B cell (primary cell): ENCODE data around the gene ILDR2. TPM values are rescaled to one million over a fixed set of nuclear protein-coding genes. Genes with fewer than 3 reads are reported as not detected.

Source experiments
- ATAC-seq: fragments of 200-7000 bp; cut with Tn5 transposase; one replicate; pipeline ENCODE4 v1.10.0; 2021; ENCODE audit warnings: low read depth, mild to moderate bottlenecking, moderate number of reproducible peaks, moderate library complexity
- CTCF ChIA-PET: fragments of 350-600 bp; sonication (Branson Sonifier 250); formaldehyde crosslinking; loops from one replicate; lab custom pipeline; 2021; ENCODE audit warnings: antibody characterized with exemption, inconsistent platforms; lab: Charles Lee
- POLR2A ChIA-PET: fragments of 350-600 bp; sonication (Branson Sonifier 250); formaldehyde crosslinking; loops from one replicate; lab custom pipeline; 2021; ENCODE audit warnings: antibody characterized with exemption; lab: Charles Lee
- DNase-seq: peaks from one replicate; pipeline ENCODE4 v3.0.0; 2013
- H2AFZ ChIP-seq: 2 replicates; pipeline ENCODE4 v1.6.1; 2012; ENCODE audit warnings: mild to moderate bottlenecking, low read depth, low read length; ENCODE audit not compliant: insufficient read depth, poor library complexity, severe bottlenecking
- H3K27ac ChIP-seq, 2 donors: 1 replicate in 1 of 2; 2 replicates in 1 of 2; pipeline ENCODE4 v1.5.1; 2012 to 2013; ENCODE audit warnings: low read length in 2 of 2, mild to moderate bottlenecking in 2 of 2, moderate library complexity in 1 of 2
- H3K27me3 ChIP-seq, 4 experiments: fragments of 200-600 bp in 1 of 4; sonication (generic) in 1 of 4; replicated peaks in 1 of 4; 1 replicate in 2 of 4; 2 replicates in 2 of 4; pipeline versions ENCODE4 v1.6.1 to v1.7.0; 2013 to 2016; ENCODE audit warnings: low read length in 3 of 4, mild to moderate bottlenecking in 2 of 4, mixed read lengths in 1 of 4, moderate library complexity in 1 of 4; ENCODE audit not compliant: insufficient read depth in 4 of 4, control insufficient read depth in 3 of 4; ENCODE audit errors: control extremely low read depth in 1 of 4
- H3K36me3 ChIP-seq, 2 experiments: replicated peaks in 1 of 2; 1 replicate in 1 of 2; 2 replicates in 1 of 2; pipeline versions ENCODE4 v1.6.1 to v1.7.1; 2013; ENCODE audit warnings: low read length in 1 of 2; ENCODE audit not compliant: insufficient read depth in 2 of 2, control insufficient read depth in 1 of 2; ENCODE audit errors: control extremely low read depth in 1 of 2, extremely low read depth in 1 of 2
- H3K4me1 ChIP-seq, 2 donors: fragments of 200-600 bp in 1 of 2; sonication (generic) in 1 of 2; 1 replicate in 1 of 2; 2 replicates in 1 of 2; pipeline versions ENCODE4 v1.5.1 to v1.6.1; 2013 to 2017; ENCODE audit warnings: low read length in 2 of 2; ENCODE audit not compliant: control insufficient read depth in 2 of 2, insufficient read depth in 2 of 2
- H3K4me2 ChIP-seq: replicated peaks from 2 replicates; pipeline ENCODE3; 2012; ENCODE audit warnings: mild to moderate bottlenecking, low read depth, low read length; ENCODE audit not compliant: poor library complexity, severe bottlenecking
- H3K4me3 ChIP-seq, 5 experiments: fragments of 200-600 bp in 1 of 5; sonication (generic) in 1 of 5; 1 replicate in 3 of 5; 2 replicates in 2 of 5; pipeline versions ENCODE4 v1.5.1 to v1.7.0; 2011 to 2016; ENCODE audit warnings: low read length in 4 of 5, mild to moderate bottlenecking in 4 of 5, low read depth in 2 of 5, control low read depth in 1 of 5, moderate library complexity in 1 of 5; ENCODE audit not compliant: insufficient read depth in 1 of 5; ENCODE audit errors: control extremely low read depth in 1 of 5, extremely low read depth in 1 of 5
- H3K79me2 ChIP-seq: fragments of 200-600 bp; sonication (generic); one replicate; pipeline ENCODE4 v1.6.0; 2016; ENCODE audit warnings: low read length; ENCODE audit not compliant: control insufficient read depth, insufficient read depth
- H3K9ac ChIP-seq: fragments of 200-600 bp; sonication (generic); 2 replicates; pipeline ENCODE4 v1.6.1; 2017; ENCODE audit warnings: mild to moderate bottlenecking, low read length, moderate library complexity
- H3K9me3 ChIP-seq, 3 donors: one replicate each; pipeline versions ENCODE4 v1.6.1 to v1.7.1; 2013; ENCODE audit warnings: low read length in 2 of 3; ENCODE audit not compliant: control insufficient read depth in 2 of 3, insufficient read depth in 1 of 3; ENCODE audit errors: control extremely low read depth in 1 of 3
- H4K20me1 ChIP-seq: 2 replicates; pipeline ENCODE4 v1.6.0; 2012; ENCODE audit warnings: mild to moderate bottlenecking, low read length; ENCODE audit not compliant: insufficient read depth, control insufficient read depth, poor library complexity, severe bottlenecking
- H3K27ac Mint-ChIP-seq: one replicate; pipeline ENCODE4 v1.8.0; 2021; ENCODE audit warnings: mixed read lengths
- H3K27me3 Mint-ChIP-seq: one replicate; pipeline ENCODE4 v1.8.0; 2021; ENCODE audit warnings: mixed read lengths
- H3K4me1 Mint-ChIP-seq: one replicate; pipeline ENCODE4 v1.8.0; 2021; ENCODE audit warnings: mixed read lengths
- H3K4me3 Mint-ChIP-seq: one replicate; pipeline ENCODE4 v1.8.0; 2021; ENCODE audit warnings: mixed read lengths
- H3K9me3 Mint-ChIP-seq: one replicate; pipeline ENCODE4 v1.8.0; 2022; ENCODE audit warnings: mixed read lengths; ENCODE audit not compliant: insufficient read depth
- CTCF ChIP-seq: fragments of 200-600 bp; IDR thresholded peaks from one replicate; pipeline ENCODE4 v1.8.0; 2022; ENCODE audit warnings: antibody characterized with exemption, mild to moderate bottlenecking
- EZH2 ChIP-seq: IDR thresholded peaks from 2 replicates; pipeline ENCODE4 v1.6.1; 2012; ENCODE audit warnings: borderline replicate concordance, low read depth, mild to moderate bottlenecking, moderate library complexity, low read length; ENCODE audit not compliant: insufficient read depth, poor library complexity, severe bottlenecking
- WGBS: methylation state at CpG from one replicate; pipeline ENCODE4 v1.1.5; 2013; ENCODE audit warnings: missing lambda C conversion rate; ENCODE audit not compliant: insufficient coverage; 5-methylcytosine and 5-hydroxymethylcytosine counted together
- intact Hi-C: fragments of 100-400 bp; cut with micrococcal nuclease; formaldehyde crosslinking; loops from one replicate; pipeline ENCODE4 v1.10.0; 2022
- polyA plus RNA-seq: library from polyadenylated mRNA; depleted of rRNA; stranded (reverse); fragments of >200 nt; gene quantifications from 2 replicates; pipeline ENCODE4 v1.2.3, GENCODE V29; 2012
- total RNA-seq, 2 donors: library from RNA; stranded (reverse); fragments of 120-200 nt in 1 of 2; gene quantifications; 1 replicate in 1 of 2; 2 replicates in 1 of 2; pipeline versions ENCODE4 v1.2.3 to v1.2.4, GENCODE V29; 2013 to 2022

Gene ILDR2
- total and polyA plus RNA-seq, 2 donors (not counting 1 experiment from before 2014, with no cell fraction given), result 0.01 TPM; not detected in 1

GRCh38 chr1:166914111-166914510, 61.2 kb downstream of the ILDR2 start:
- POLR2A ChIA-PET, result no interaction called here
- Histone ChIP-seq H3K4me2 (no peak overlapping the region), H3K4me1 (no peaks in the 10 kb centered on the region), H2AFZ (no peak overlapping the region), H3K4me3 (no peak overlapping the region), H3K27ac (no peak overlapping the region), H3K9ac (no peak overlapping the region), H3K9me3 (peaks cover 0 to 4% (median 2%) of the 10 kb centered on the region in 3 donors), H3K36me3 (no peaks in the 10 kb centered on the region), H3K27me3 (peaks cover 0 to 9% (median 5%) of the 10 kb centered on the region in 4 experiments), H3K79me2 (no peaks in the 10 kb centered on the region), H4K20me1 (no peaks in the 10 kb centered on the region)
- Mint-ChIP-seq H3K4me1 (no peaks in the 10 kb centered on the region), H3K9me3 (no peaks in the 10 kb centered on the region), H3K4me3 (no peak overlapping the region), H3K27me3 (peaks cover 11% of the 10 kb centered on the region), H3K27ac (no peak overlapping the region)
- CTCF ChIA-PET, result interaction anchor here (0.5 to 21.5 kb wide), 4 partner anchors 11 to 143 kb away, joined by 3 to 944 read pairs (median 44); no protein-coding TSS in a partner anchor
- DNase-seq (no peak), ATAC-seq (no peak)
- WGBS, result 100% methylated on average over 1 of the region's 3 CpGs
- intact Hi-C loops, result loop anchor here (5.0 to 10.0 kb wide), 2 partner anchors 128 to 641 kb away; partner anchors contain the start of gene CREG1
- TF ChIP-seq EZH2, result no peak
- no peak for TF ChIP-seq CTCF

GRCh38 chr1:166911624-166912023, 63.7 kb downstream of the ILDR2 start:
- no peaks in the 10 kb centered on the region for H4K20me1 ChIP-seq
- peaks cover 0 to 4% (median 2%) of the 10 kb centered on the region in 3 donors for H3K9me3 ChIP-seq
- CTCF ChIA-PET, result interaction anchor here (0.7 to 21.5 kb wide), 8 partner anchors 11 to 623 kb away, joined by 3 to 944 read pairs (median 3); no protein-coding TSS in a partner anchor
- no peak overlapping the region for H3K9ac ChIP-seq
- H2AFZ ChIP-seq, result no peak overlapping the region
- intact Hi-C loops, result loop anchor here (2.0 to 10.0 kb wide), 3 partner anchors 63 to 643 kb away; partner anchors contain the start of genes CREG1 and ILDR2
- H3K4me1 ChIP-seq, result peaks cover 6 to 8% of the 10 kb centered on the region in 2 donors
- TF ChIP-seq EZH2 (no peak), CTCF (no peak)
- no peak overlapping the region for H3K4me3 Mint-ChIP-seq
- H3K9me3 Mint-ChIP-seq, result no peaks in the 10 kb centered on the region
- no peak for DNase-seq
- H3K4me1 Mint-ChIP-seq, result peaks cover 6% of the 10 kb centered on the region
- H3K4me2 ChIP-seq, result no peak overlapping the region
- no peaks in the 10 kb centered on the region for H3K79me2 ChIP-seq
- H3K4me3 ChIP-seq, result no peak overlapping the region
- no CpG with 5 or more reads among the region's 1 CpG for WGBS
- POLR2A ChIA-PET, result no interaction called here
- no peaks in the 10 kb centered on the region for H3K27me3 ChIP-seq
- H3K27ac ChIP-seq, result no peak overlapping the region
- no peaks in the 10 kb centered on the region for H3K27me3 Mint-ChIP-seq
- ATAC-seq, result no peak
- H3K27ac Mint-ChIP-seq, result no peak overlapping the region
- H3K36me3 ChIP-seq, result no peaks in the 10 kb centered on the region
